ENCODE results near the gene JAZF1.

- TF ChIP-seq CTCF (IDR thresholded peaks at IDR 0.05 in 2 of 3, conservative IDR thresholded peaks at IDR 0.05 in 1 of 3; ENCODE audit: borderline replicate concordance in 1 of 3, insufficient read depth in 1 of 3, low read depth in 2 of 3, low read length in 2 of 3) = no peak
- no peak for TF ChIP-seq EZH2 (IDR thresholded peaks at IDR 0.05)
- no peak for TF ChIP-seq ZNF274 (IDR thresholded peaks at IDR 0.05; ENCODE audit: low read depth, low read length)
Measured at GRCh38 chr7:27873981-27874957, 306.3 kb downstream of the JAZF1 start.
